Thoracic aorta (tissue), 2 donors: ENCODE results near the gene LRRC8C. TPM values are rescaled to one million over a fixed set of nuclear protein-coding genes. Genes with fewer than 3 reads are reported as not detected.

Source experiments
- ATAC-seq: fragments of 150-250 bp; one replicate; pipeline ENCODE4 v1.8.0; 2017; ENCODE audit warnings: low read depth; ENCODE audit not compliant: insufficient number of reproducible peaks, low FRiP score
- DNase-seq: peaks from one replicate; pipeline ENCODE4 v3.0.0-alpha.2; 2020; ENCODE audit warnings: low spot score
- H3K27ac ChIP-seq, 2 donors: fragments of 200-600 bp; sonication (generic); 1 replicate in 1 of 2; 2 replicates in 1 of 2; pipeline ENCODE4 v1.5.1; 2016; ENCODE audit warnings: mild to moderate bottlenecking in 2 of 2, moderate library complexity in 2 of 2
- H3K27me3 ChIP-seq: fragments of 200-600 bp; sonication (generic); replicated peaks from 2 replicates; pipeline ENCODE4 v1.6.0; 2016; ENCODE audit warnings: mild to moderate bottlenecking; ENCODE audit not compliant: insufficient read depth
- H3K36me3 ChIP-seq: fragments of 200-600 bp; sonication (generic); one replicate; pipeline ENCODE4 v1.5.1; 2016
- H3K4me1 ChIP-seq, 2 donors: fragments of 200-600 bp; sonication (generic); 1 replicate in 1 of 2; 2 replicates in 1 of 2; pipeline versions ENCODE4 v1.5.1 to v1.6.0; 2016; ENCODE audit warnings: low read depth in 2 of 2, mild to moderate bottlenecking in 1 of 2; ENCODE audit not compliant: control insufficient read depth in 1 of 2
- H3K4me3 ChIP-seq: fragments of 200-600 bp; sonication (generic); 2 replicates; pipeline ENCODE4 v1.5.1; 2016; ENCODE audit warnings: mild to moderate bottlenecking
- H3K9me3 ChIP-seq: fragments of 200-600 bp; sonication (generic); 2 replicates; pipeline ENCODE4 v1.5.1; 2016
- CTCF ChIP-seq: fragments of 200-600 bp; sonication (generic); IDR thresholded peaks from one replicate; pipeline ENCODE4 v1.5.1; 2019; ENCODE audit warnings: antibody characterized with exemption
- total RNA-seq, 2 donors: library from RNA; depleted of rRNA; stranded (reverse); fragments of >200 nt; gene quantifications; one replicate each; pipeline versions ENCODE4 v1.1.0 to v1.2.3, GENCODE V29; 2016

LRRC8C gene
- total RNA-seq, 2 donors from 2014 or later = 11.6 to 15.2 TPM

DNA sequence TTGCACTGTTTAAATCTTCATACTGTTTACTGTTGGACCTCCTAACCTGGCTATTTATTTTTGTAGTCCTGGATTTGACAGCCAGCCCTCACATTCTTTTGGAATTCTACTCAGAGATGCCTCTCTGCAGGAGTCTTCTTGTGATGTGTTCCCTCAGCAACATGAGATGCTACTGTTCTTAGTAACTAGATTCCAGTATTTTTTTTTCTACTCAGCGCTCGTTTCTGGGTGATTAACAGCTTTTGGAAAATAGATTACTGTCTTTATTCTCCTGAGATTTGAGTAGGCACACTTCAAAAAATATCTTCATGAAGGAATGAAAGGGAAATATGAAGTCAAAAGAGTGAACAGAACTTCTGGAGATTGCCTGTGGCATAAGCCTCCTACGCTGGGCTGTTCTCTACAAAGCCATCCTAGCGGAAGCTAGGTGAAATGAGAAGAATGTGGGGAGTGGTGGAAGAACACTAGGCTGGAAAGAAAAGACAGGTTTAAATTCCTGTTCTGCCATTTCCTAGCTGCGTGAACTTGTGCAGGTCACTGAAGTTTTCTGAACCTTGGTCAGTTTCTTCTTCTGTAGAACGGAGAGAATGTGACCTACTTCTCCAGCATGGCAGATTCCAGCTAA lies 75.9 kb downstream of the LRRC8C start:
- peaks cover 6% of the 10 kb centered on the region for H3K36me3 ChIP-seq
- no peaks in the 10 kb centered on the region for H3K4me1 ChIP-seq
- H3K27me3 ChIP-seq = no peaks in the 10 kb centered on the region
- no peak for TF ChIP-seq CTCF
- no peaks in the 10 kb centered on the region for H3K9me3 ChIP-seq
- DNase-seq (no peak), ATAC-seq (no peak)
- no peak overlapping the region for H3K4me3 ChIP-seq
- H3K27ac ChIP-seq = no peak overlapping the region

DNA sequence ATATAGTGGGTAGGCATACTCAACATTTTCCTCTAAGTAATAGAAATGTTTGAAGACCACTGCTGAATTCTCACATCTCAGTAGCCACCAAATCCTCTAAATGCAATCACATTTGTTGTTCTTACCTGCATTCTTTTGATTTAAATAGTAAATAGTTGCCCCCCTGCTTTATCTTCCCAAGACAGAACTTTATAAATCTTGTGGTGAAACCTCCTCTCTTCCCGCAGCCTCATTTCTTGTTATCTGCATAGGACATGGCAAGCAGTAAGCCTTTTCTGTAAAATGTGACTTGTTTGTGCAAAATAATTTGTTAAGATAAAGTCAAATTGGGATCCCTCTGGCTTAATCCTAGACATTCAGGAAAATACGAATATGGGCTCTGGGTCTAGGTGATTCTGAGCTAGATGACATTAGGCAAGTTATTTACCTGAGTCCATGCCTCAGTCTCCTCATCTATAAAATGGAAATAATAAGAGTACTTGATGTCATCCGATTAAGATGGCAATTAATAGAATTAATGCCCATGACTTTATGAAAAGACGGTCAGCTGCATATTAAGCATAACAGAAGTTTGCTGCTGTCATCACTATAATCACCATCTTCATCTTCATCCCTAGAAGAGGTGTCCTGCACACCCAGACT lies 77.7 kb downstream of the LRRC8C start:
- Histone ChIP-seq H3K9me3 (no peaks in the 10 kb centered on the region), H3K27ac (no peak overlapping the region), H3K36me3 (peaks cover 11% of the 10 kb centered on the region), H3K4me1 (no peaks in the 10 kb centered on the region), H3K27me3 (no peaks in the 10 kb centered on the region), H3K4me3 (no peak overlapping the region)
- TF ChIP-seq CTCF = no peak
- no peak for DNase-seq
- no peak for ATAC-seq

GRCh38 chr1:89711140-89711778 lies 78.3 kb downstream of the LRRC8C start:
- H3K36me3 ChIP-seq = peaks cover 11% of the 10 kb centered on the region
- H3K27me3 ChIP-seq = no peaks in the 10 kb centered on the region
- no peak overlapping the region for H3K4me3 ChIP-seq
- no peaks in the 10 kb centered on the region for H3K4me1 ChIP-seq
- TF ChIP-seq CTCF = no peak
- ATAC-seq (no peak), DNase-seq (no peak)
- no peaks in the 10 kb centered on the region for H3K9me3 ChIP-seq
- no peak overlapping the region for H3K27ac ChIP-seq

GRCh38 chr1:89712420-89712819 lies 79.5 kb downstream of the LRRC8C start:
- DNase-seq (no peak), ATAC-seq (no peak)
- H3K27ac ChIP-seq = no peak overlapping the region
- no peaks in the 10 kb centered on the region for H3K4me1 ChIP-seq
- no peak overlapping the region for H3K4me3 ChIP-seq
- no peaks in the 10 kb centered on the region for H3K9me3 ChIP-seq
- no peaks in the 10 kb centered on the region for H3K27me3 ChIP-seq
- no peak for TF ChIP-seq CTCF
- peaks cover 11% of the 10 kb centered on the region for H3K36me3 ChIP-seq

DNA sequence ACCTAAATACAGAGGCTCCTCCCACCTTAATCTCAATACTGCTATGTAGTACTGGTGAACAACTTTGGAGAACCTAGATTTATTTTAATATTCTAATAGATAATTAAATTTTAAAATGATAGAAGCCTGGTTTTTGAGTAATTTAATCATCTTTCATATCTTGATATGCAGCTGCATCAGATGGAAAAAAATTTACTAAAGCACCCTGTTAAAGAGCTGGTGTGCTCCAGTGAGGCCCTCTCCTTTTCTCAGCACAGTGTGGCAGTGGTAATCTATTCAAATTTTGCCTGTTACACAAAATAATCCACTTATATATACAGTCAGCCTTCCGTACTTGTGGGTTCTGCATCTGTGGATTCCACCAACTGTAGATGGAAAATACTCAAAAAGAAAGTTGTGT lies 82.8 kb downstream of the LRRC8C start:
- no peak overlapping the region for H3K27ac ChIP-seq
- H3K4me3 ChIP-seq = no peak overlapping the region
- DNase-seq (no peak), ATAC-seq (no peak)
- no peak for TF ChIP-seq CTCF
- H3K27me3 ChIP-seq = no peaks in the 10 kb centered on the region
- H3K36me3 ChIP-seq = peaks cover 11% of the 10 kb centered on the region
- peaks cover 0 to 8% of the 10 kb centered on the region in 2 donors for H3K4me1 ChIP-seq
- no peaks in the 10 kb centered on the region for H3K9me3 ChIP-seq
